ENCODE measurements around the gene VWA3B.

The VWA3B gene

GRCh38 chr2:98343285-98343684 lies 256.3 kb downstream of the VWA3B start:
- in situ Hi-C loops (cut with HindIII; ENCODE audit: low pct_ligation_motif_present, low pct_unique_long_range_greater_than_20kb, low sequenced_read_pairs): no loop called here
- no peak for DNase-seq

GRCh38 chr2:98346311-98347236 lies 259.6 kb downstream of the VWA3B start, which contains the start of gene CNGA3:
Gene CNGA3, plus strand, starts transcription at chr2:98346456. Its CDS starts 23,520 bp downstream, at chr2:98369976.
- in situ Hi-C loops (cut with HindIII; ENCODE audit: low pct_ligation_motif_present, low pct_unique_long_range_greater_than_20kb, low sequenced_read_pairs): no loop called here
- no peak for DNase-seq

GRCh38 chr2:98347298-98348065 lies 260.5 kb downstream of the VWA3B start:
- in situ Hi-C loops (cut with HindIII; ENCODE audit: low pct_ligation_motif_present, low pct_unique_long_range_greater_than_20kb, low sequenced_read_pairs): no loop called here

GRCh38 chr2:98348066-98348561 lies 261.1 kb downstream of the VWA3B start:
- no peak for DNase-seq
- in situ Hi-C loops (cut with HindIII; ENCODE audit: low pct_ligation_motif_present, low pct_unique_long_range_greater_than_20kb, low sequenced_read_pairs): no loop called here

More at GRCh38 chr2:98347298-98348065, 260.5 kb downstream of the VWA3B start:
- no peak for DNase-seq

GRCh38 chr2:98350411-98350810 lies 263.4 kb downstream of the VWA3B start:
- in situ Hi-C loops (cut with HindIII; ENCODE audit: low pct_ligation_motif_present, low pct_unique_long_range_greater_than_20kb, low sequenced_read_pairs): no loop called here
- DNase-seq: no peak

GRCh38 chr2:98355881-98356280 lies 268.9 kb downstream of the VWA3B start:
- no peak for DNase-seq
- in situ Hi-C loops (cut with HindIII; ENCODE audit: low pct_ligation_motif_present, low pct_unique_long_range_greater_than_20kb, low sequenced_read_pairs): no loop called here

- DNase-seq: no peak
- in situ Hi-C loops (cut with HindIII; ENCODE audit: low pct_ligation_motif_present, low pct_unique_long_range_greater_than_20kb, low sequenced_read_pairs): no loop called here
Measured at GRCh38 chr2:98356729-98357128, 269.8 kb downstream of the VWA3B start.

- in situ Hi-C loops (cut with HindIII; ENCODE audit: low pct_ligation_motif_present, low pct_unique_long_range_greater_than_20kb, low sequenced_read_pairs): no loop called here
- DNase-seq: no peak
Measured at GRCh38 chr2:98357849-98358248, 270.9 kb downstream of the VWA3B start.

GRCh38 chr2:98359986-98360385 lies 273.0 kb downstream of the VWA3B start:
- DNase-seq: no peak
- in situ Hi-C loops (cut with HindIII; ENCODE audit: low pct_ligation_motif_present, low pct_unique_long_range_greater_than_20kb, low sequenced_read_pairs): no loop called here
